GM12874 (cell line): ENCODE measurements around the gene AHCY.

Experiments used
- TF ChIP-seq, protein P1 (sequence below): IDR thresholded peaks from 2 replicates; pipeline ENCODE4 v1.5.1; 2011; ENCODE audit warnings: low read depth, mild to moderate bottlenecking, control low read depth, low read length, moderate library complexity; ENCODE audit not compliant: insufficient read depth

AHCY gene

DNA sequence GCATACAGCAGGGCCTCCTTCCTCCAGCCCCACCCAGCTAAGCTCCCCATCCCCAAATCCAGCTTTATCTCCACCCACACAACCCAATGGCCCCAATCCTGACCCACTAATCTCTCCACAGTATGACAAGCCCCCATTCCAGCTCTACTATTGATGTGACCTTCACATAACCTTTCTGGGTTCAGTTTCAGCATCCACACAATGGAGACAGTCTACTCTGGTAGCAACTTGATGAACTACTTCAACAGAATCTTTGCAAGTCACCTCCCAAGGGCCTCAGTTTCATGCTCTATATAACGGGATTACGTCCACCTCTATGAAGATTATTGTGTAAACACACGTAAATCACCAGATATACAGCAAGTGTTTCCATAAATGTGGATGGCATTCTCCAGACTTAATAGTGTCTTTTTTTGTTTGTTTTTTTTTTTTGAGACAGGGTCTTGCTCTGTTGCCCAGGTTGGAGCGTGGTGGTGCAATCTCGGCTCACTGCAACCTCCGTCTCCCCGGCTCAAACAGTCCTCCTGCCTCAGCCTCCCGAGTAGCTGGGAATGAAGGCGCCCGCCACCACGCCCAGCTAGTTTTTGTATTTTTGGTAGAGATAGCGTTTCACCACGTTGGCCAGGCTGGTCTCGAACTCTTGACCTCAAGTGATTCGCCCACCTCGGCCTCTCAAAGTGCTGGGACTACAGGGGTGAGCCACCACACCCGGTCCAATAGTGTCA, 1.4 kb downstream of the AHCY start:
- TF ChIP-seq, protein P1, sequence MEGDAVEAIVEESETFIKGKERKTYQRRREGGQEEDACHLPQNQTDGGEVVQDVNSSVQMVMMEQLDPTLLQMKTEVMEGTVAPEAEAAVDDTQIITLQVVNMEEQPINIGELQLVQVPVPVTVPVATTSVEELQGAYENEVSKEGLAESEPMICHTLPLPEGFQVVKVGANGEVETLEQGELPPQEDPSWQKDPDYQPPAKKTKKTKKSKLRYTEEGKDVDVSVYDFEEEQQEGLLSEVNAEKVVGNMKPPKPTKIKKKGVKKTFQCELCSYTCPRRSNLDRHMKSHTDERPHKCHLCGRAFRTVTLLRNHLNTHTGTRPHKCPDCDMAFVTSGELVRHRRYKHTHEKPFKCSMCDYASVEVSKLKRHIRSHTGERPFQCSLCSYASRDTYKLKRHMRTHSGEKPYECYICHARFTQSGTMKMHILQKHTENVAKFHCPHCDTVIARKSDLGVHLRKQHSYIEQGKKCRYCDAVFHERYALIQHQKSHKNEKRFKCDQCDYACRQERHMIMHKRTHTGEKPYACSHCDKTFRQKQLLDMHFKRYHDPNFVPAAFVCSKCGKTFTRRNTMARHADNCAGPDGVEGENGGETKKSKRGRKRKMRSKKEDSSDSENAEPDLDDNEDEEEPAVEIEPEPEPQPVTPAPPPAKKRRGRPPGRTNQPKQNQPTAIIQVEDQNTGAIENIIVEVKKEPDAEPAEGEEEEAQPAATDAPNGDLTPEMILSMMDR = no peak

DNA sequence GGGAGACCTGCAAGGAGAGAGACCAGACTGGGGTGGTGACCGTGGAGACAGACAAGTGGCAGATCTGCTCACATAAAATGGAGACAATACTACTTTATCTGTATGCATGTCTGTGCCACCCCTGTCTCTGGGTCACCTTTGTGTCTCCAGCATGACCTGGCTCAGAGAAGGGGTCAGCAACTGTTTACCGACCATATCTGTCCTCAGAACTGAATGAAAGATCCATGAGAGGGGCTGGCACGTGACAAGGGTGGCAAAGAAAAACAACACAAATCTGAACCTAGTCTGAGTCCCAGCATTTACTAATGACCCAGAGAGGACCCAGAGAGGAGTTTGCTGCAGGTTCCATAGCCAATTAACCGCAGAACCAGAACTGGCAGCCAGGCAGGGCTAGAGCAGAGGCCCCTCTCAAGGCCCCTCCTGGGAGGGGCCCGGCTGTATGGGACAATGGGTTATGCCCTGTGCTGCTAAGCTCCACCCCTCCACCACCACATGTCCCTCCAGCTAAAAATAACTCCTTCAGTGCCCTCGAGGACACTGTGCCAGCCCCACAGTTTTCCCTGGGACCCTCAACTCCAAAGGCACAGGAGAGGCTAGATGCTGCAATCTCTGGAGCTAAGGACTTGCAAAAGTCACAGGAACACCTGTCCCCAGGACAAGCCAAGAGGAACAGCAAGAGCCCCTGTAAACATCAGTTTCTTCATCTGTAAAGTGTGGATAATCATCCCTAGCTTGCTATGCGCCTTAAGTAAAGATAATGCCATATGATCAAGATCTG, 2.2 kb downstream of the AHCY start:
- TF ChIP-seq, protein P1 = no peak

DNA sequence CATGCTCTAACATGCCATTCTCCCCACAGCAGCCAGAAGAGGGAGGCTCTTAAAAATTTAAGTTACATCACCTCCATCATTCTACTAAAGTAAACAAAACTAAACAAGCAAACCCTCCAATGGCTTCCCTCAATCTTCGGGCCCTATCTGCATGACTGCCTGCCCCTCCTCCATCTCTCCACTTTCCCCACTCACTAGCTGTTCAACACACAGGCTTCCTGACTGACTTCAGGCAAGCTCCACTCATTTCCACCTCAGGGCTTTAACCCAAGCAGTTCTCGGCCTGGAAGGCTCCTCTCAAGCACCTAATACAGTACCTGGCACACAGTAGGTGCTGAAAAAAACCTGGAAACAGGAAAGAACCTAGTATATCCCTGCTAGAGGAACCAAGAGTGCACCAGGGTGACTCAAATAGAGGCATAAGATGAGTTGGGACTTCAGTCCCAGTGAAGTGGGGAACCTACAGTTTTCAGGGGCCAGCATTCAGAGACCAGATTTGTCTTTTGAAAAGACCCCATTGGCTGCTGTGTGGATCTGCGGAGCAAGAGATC, 2.8 kb downstream of the AHCY start:
- TF ChIP-seq, protein P1 = no peak

DNA sequence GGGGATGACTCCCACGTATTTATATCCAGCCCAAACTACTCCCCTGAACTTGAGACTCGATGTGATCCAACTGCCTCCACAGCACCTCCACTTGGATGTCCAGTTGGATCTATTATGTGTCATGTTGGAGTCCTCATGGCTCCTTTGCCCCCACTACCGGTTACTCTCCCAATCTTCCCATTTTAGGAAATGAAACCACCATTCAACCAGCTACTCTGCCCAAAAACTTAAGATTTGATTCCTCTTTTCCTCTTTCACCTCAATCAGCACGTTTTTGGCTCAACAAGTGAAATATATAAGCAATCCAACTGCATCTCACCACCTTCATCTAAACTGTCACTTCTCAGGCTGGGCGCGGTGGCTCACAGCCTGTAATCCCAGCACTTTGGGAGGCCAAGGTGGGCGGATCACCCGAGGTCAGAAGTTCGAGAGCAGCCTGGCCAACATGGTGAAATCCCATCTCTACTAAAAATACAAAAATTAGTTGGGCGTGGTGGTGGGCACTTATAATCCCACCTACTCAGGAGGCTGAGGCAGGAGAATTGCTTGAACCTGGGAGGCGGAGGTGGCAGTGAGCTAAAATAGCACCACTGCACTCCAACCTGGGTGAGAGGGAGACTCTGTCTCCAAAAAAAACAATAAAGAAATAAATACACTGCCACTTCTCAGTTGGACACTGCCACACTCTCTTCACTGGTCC, 3.4 kb downstream of the AHCY start:
- TF ChIP-seq, protein P1 = no peak

DNA sequence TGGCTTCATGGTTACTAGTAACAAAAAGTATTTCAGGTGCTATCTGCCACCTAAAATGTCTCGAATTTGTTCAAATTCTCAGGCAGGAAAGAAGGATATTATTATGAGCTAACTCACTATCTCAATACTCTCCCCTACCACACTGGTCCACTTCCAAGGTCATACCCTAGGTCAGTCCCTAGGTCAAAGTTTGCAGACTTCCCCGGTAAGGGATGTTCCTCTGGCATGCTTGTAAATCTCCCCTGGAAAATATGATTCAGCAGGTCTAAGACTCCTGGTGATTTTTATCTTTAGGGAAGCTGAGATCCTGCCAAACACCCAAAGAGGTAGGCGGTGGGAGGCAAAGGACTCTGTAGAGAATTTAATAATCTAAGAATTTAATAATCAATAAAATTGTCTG, 6.7 kb downstream of the AHCY start:
- TF ChIP-seq, protein P1 = no peak

DNA sequence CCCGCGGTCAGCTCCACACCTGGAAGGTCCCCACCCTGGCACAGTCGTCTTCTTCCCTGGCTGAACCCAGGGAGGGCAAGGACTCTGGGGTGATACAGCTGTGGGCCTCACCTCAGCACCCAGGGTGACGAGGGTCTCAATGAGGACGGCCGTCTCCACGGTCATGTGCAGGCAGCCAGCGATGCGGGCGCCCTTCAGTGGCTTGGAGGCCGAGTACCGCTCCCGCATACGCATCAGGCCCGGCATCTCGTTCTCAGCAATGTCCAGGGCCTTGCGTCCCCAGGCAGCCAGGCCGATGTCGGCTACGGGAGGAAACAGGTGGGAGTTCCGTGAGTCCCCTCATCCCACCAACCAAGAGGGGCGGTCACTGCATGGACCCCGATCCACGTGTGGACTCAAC, 7.9 kb downstream of the AHCY start:
- TF ChIP-seq, protein P1 = no peak

DNA sequence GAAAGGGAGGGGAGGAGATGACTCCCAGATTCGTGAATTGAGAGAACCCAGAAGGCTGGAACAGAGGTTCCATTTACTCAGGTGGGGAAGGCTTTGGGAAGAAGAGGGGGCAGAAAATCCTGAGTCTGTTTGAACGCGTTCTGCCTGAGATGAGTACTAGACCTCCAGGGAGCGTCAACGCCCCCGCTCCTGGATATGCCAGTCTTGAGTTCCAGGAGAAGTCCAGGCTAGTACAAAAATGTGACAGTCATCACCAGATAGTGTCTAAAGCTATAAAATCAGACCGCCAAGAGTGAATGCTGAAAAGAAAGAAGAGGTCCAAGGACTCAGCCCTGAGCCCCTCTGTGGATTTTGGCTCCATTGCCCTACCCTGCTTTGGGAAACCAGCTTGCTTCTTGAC, 8.6 kb downstream of the AHCY start:
- TF ChIP-seq, protein P1 = no peak
